ENCODE measurements around the gene MOB3A.

DNA sequence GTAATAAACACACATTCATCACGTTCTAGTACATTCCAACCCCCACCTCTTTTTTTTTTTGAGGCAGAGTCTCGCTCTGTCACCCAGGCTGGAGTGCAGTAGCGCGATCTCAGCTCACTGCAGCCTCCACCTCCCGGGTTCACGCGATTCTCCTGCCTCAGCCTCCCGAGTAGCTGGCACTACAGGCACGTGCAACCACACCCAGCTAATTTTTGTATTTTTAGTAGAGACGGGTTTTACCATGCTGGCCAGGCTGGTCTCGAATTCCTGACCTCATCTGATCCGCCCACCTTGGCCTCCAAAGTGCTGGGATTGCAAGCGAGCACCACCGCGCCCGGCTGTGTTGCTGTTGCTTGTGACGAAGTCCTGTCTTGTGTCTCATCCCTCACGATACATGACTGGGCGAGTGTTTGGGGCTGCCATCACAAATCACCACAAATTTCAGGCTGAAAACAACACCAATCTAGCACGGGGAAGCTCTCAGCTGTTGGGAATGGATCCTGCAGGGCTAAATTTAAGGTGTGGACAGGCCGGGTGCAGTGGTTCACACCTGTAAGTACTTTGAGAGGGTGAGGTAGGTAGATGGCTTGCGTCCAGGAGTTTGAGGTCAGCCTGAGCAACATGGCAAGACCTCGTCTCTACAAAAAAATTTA lies 15.7 kb downstream of the MOB3A start:
- no peak for TF ChIP-seq EZH2 (IDR thresholded peaks at IDR 0.05; ENCODE audit: insufficient read depth, poor library complexity, severe bottlenecking)
- TF ChIP-seq EZH2phosphoT487 (IDR thresholded peaks at IDR 0.05; ENCODE audit: insufficient read depth, low read depth) = no peak
